ENCODE results near the gene CHIC2.

DNA sequence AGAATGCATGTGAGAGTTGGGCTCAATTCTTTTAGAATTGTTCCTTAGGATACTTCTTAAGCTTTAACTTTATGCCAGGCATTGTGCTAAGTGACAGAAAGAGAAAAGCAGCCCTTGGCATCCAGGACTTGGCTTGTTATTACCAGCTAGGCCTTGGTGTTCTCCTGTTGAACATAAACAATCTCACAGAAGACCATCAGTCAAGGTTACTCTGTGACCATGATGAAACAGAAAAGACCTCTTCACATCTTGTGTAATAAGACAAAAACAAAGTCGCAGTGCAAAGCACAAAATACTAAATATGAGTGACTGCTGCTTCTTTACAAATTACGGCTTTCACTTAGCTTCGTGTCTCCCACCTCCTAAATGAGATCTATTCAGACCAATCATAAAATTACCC is 71.6 kb downstream of the CHIC2 start:
- TF ChIP-seq SP1 (CRISPR knock-in tag; conservative IDR thresholded peaks at IDR 0.05) (no peak), CBFB (CRISPR knock-in tag; IDR thresholded peaks at IDR 0.05; ENCODE audit: low read depth) (no peak), ZNF263 (CRISPR knock-in tag; IDR thresholded peaks at IDR 0.05; ENCODE audit: low read depth) (no peak), NFATC4 (CRISPR knock-in tag; IDR thresholded peaks at IDR 0.05) (no peak), TP53 (CRISPR knock-in tag; IDR thresholded peaks at IDR 0.05) (no peak), ZSCAN18 (CRISPR knock-in tag; IDR thresholded peaks at IDR 0.05) (no peak), ELF4 (CRISPR knock-in tag; IDR thresholded peaks at IDR 0.05; ENCODE audit: low read depth) (no peak), NR2C2 (CRISPR knock-in tag; IDR thresholded peaks at IDR 0.05) (no peak), JUN (CRISPR knock-in tag; IDR thresholded peaks at IDR 0.05) (no peak), ESRRA (CRISPR knock-in tag; IDR thresholded peaks at IDR 0.05; ENCODE audit: borderline replicate concordance) (no peak)
- TF ChIP-seq, protein P1, sequence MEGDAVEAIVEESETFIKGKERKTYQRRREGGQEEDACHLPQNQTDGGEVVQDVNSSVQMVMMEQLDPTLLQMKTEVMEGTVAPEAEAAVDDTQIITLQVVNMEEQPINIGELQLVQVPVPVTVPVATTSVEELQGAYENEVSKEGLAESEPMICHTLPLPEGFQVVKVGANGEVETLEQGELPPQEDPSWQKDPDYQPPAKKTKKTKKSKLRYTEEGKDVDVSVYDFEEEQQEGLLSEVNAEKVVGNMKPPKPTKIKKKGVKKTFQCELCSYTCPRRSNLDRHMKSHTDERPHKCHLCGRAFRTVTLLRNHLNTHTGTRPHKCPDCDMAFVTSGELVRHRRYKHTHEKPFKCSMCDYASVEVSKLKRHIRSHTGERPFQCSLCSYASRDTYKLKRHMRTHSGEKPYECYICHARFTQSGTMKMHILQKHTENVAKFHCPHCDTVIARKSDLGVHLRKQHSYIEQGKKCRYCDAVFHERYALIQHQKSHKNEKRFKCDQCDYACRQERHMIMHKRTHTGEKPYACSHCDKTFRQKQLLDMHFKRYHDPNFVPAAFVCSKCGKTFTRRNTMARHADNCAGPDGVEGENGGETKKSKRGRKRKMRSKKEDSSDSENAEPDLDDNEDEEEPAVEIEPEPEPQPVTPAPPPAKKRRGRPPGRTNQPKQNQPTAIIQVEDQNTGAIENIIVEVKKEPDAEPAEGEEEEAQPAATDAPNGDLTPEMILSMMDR (IDR thresholded peaks at IDR 0.05), result no peak
- TF ChIP-seq, protein P2, sequence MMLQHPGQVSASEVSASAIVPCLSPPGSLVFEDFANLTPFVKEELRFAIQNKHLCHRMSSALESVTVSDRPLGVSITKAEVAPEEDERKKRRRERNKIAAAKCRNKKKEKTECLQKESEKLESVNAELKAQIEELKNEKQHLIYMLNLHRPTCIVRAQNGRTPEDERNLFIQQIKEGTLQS (CRISPR knock-in tag; conservative IDR thresholded peaks at IDR 0.05), result no peak

Measured in WTC11 (cell line).